K562 (cell line): ENCODE results near the gene AP3S2. TPM values are rescaled to one million over a fixed set of nuclear protein-coding genes. Genes with fewer than 3 reads are reported as not detected.

Source experiments
- CBX3 ChIP-seq, 2 experiments: IDR thresholded peaks; 1 replicate in 1 of 2; 2 replicates in 1 of 2; pipeline ENCODE4 v1.6.1; 2012; ENCODE audit warnings: inconsistent platforms in 2 of 2, low read length in 2 of 2, borderline replicate concordance in 1 of 2, control low read depth in 1 of 2
- CTCF ChIP-seq, 3 experiments: IDR thresholded peaks in 2 of 3; conservative IDR thresholded peaks in 1 of 3; 2 replicates each; pipeline ENCODE4 v1.5.1; 2011 to 2012; ENCODE audit warnings: low read length in 3 of 3, mild to moderate bottlenecking in 3 of 3, control low read depth in 2 of 3, improper control_type of control experiment in 1 of 3, inconsistent platforms in 1 of 3, low read depth in 1 of 3, mixed read lengths in 1 of 3, moderate library complexity in 1 of 3; ENCODE audit not compliant: insufficient read depth in 2 of 3
- REST ChIP-seq, 2 experiments: fragments of 450-650 bp; formaldehyde crosslinking in 1 of 2; IDR thresholded peaks; 2 replicates each; pipeline versions ENCODE4 v1.4.0 to v1.6.1; 2014 to 2020; ENCODE audit warnings: mild to moderate bottlenecking in 2 of 2, borderline replicate concordance in 1 of 2, low read depth in 1 of 2
- ZNF318 ChIP-seq, 2 experiments: fragments of 450-650 bp; IDR thresholded peaks; 2 replicates each; pipeline ENCODE4 v1.6.1; 2016; ENCODE audit warnings: mild to moderate bottlenecking in 2 of 2, borderline replicate concordance in 1 of 2, low read depth in 1 of 2, moderate library complexity in 1 of 2
- polyA plus RNA-seq, 8 experiments: library from polyadenylated mRNA; depleted of rRNA in 4 of 8; stranded (reverse) in 5 of 8; unstranded in 3 of 8; fragments of >200 nt; fragmentation: Nextera tagmentation in 2 of 8; fragmentation: Illumina TruSeq in 1 of 8; extraction: Ambion mirVana in 2 of 8; extraction: Trizol in 1 of 8; gene quantifications; 2 replicates each; pipeline versions ENCODE4 v1.2.1 to v1.2.3, GENCODE V29; 2011 to 2014; ENCODE audit warnings: inconsistent platforms in 1 of 8, missing spikeins in 1 of 8
- total RNA-seq, 7 experiments: library from RNA; depleted of rRNA in 6 of 7; stranded (reverse); fragments of >200 nt in 6 of 7; fragmentation: Illumina TruSeq in 2 of 7; extraction: Trizol in 2 of 7; gene quantifications; 2 replicates each; pipeline versions ENCODE4 v1.2.1 to v1.2.3, GENCODE V29; 2011 to 2021; ENCODE audit warnings: low replicate concordance in 1 of 7

Gene AP3S2
- total and polyA plus RNA-seq, 9 of the 15 experiments (the other 6 are each of a cell fraction or from before 2014, with no cell fraction given): 16.4 to 54.1 (median 37.4) TPM

- TF ChIP-seq REST (IDR thresholded peaks at IDR 0.05; ENCODE audit: borderline replicate concordance) (peak; percentile 39; the same call in 1 of the 2 replicates), REST (CRISPR knock-in tag; IDR thresholded peaks at IDR 0.05; ENCODE audit: low read depth) (no peak), CTCF (IDR thresholded peaks at IDR 0.05 in 2 of 3, conservative IDR thresholded peaks at IDR 0.05 in 1 of 3; ENCODE audit: insufficient read depth in 2 of 3, low read depth in 1 of 3, low read length in 3 of 3) (peak; percentile 45 to 61 (median 55); a peak in 4 of 6 replicates), ZNF318 (IDR thresholded peaks at IDR 0.05; ENCODE audit: borderline replicate concordance in 1 of 2, low read depth in 1 of 2) (no peak), CBX3 (IDR thresholded peaks at IDR 0.05; ENCODE audit: borderline replicate concordance in 1 of 2, low read length in 2 of 2) (no peak)
Observed at GRCh38 chr15:89888214-89888804, 5.5 kb downstream of the AP3S2 start (continued).
